ENCODE results near the gene SYNE1.

GRCh38 chr6:152298055-152298647 lies 339.0 kb downstream of the SYNE1 start:
- no peak for TF ChIP-seq CTCF (IDR thresholded peaks at IDR 0.05)
- no peak for TF ChIP-seq POLR2A (IDR thresholded peaks at IDR 0.05)
